ENCODE results near the gene STAB1.

STAB1 gene

DNA sequence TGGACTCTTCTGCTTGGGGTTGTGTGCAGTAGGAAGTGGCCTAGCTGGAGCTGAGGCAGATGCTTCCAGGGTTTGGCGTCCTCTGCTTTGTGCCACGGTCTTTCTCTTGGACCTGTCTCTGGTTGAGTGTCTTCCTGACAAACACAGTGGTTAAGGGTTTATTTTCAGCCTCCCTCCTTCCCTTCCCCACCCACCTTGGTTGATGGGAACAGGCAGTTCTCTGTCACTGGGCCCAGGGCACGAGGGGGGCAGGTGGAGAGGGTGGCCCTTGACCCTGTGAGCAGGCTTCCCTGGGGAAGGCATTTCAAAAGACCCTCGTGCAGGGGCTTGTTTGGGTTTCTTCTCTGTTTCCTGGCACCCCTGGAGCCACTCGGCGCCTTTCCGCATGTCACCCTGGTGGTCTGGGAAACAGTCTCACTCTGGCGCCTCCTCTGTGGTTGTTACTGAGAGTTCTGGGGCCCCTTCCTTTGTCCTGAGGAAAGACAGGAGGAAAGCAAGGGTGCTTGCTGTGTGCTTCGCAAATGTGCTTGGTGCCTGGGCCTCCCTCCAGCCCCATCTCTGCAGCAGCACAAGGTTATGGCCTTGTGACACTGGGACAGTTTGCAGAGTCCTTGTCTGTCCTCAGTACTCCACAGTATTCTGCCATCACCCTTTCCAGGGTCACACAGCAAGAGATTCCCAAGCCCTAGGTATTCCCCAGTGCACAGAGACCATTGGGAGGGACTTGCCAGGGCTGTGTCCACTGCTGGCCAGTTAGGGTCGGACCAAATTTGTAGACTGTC lies 10.3 kb upstream of the STAB1 start:
- no peak for DNase-seq (ENCODE audit: low read depth in 2 of 3, low spot score in 1 of 3)

DNA sequence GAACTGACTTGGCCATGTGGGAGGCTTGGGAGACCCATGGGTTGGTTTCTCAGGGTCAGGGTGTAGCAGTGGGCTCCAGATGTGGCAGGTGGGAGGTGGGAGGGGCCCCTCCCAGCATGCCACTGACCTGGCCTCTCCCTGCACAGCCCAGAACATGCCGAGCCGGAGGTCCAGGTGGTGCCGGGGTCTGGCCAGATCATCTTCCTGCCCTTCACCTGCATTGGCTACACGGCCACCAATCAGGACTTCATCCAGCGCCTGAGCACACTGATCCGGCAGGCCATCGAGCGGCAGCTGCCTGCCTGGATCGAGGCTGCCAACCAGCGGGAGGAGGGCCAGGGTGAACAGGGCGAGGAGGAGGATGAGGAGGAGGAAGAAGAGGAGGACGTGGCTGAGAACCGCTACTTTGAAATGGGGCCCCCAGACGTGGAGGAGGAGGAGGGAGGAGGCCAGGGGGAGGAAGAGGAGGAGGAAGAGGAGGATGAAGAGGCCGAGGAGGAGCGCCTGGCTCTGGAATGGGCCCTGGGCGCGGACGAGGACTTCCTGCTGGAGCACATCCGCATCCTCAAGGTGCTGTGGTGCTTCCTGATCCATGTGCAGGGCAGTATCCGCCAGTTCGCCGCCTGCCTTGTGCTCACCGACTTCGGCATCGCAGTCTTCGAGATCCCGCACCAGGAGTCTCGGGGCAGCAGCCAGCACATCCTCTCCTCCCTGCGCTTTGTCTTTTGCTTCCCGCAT lies 7.9 kb upstream of the STAB1 start:
- no peak for DNase-seq (ENCODE audit: low read depth in 2 of 3, low spot score in 1 of 3)

DNA sequence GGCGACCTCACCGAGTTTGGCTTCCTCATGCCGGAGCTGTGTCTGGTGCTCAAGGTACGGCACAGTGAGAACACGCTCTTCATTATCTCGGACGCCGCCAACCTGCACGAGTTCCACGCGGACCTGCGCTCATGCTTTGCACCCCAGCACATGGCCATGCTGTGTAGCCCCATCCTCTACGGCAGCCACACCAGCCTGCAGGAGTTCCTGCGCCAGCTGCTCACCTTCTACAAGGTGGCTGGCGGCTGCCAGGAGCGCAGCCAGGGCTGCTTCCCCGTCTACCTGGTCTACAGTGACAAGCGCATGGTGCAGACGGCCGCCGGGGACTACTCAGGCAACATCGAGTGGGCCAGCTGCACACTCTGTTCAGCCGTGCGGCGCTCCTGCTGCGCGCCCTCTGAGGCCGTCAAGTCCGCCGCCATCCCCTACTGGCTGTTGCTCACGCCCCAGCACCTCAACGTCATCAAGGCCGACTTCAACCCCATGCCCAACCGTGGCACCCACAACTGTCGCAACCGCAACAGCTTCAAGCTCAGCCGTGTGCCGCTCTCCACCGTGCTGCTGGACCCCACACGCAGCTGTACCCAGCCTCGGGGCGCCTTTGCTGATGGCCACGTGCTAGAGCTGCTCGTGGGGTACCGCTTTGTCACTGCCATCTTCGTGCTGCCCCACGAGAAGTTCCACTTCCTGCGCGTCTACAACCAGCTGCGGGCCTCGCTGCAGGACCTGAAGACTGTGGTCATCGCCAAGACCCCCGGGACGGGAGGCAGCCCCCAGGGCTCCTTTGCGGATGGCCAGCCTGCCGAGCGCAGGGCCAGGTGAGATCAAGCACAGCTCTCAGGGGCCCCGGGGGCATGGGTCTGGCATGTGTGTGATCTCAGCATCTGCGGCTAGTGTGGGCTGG lies 7.1 kb upstream of the STAB1 start:
- no peak for DNase-seq (ENCODE audit: low read depth in 2 of 3, low spot score in 1 of 3)

DNA sequence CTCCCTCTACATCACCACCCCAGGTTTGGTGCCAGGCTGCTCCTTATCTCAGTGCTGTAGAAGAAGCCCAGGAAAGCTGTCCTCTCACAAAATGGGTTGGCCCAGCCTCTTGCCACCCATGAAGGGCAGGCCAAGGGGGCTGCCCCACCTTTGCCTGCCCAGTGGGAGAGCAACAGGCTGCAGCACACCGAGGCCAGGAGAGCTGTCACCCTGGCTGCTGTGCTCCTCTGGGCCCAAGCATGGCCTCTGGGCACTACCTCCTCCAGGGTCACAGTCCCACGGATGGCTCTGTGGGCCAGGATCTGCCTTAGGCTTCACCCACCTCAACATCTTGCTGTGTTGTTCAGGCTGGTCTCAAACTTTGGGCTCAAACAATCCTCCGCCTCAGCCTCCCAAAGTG lies 6.4 kb upstream of the STAB1 start:
- DNase-seq (ENCODE audit: low read depth in 2 of 3, low spot score in 1 of 3): no peak

DNA sequence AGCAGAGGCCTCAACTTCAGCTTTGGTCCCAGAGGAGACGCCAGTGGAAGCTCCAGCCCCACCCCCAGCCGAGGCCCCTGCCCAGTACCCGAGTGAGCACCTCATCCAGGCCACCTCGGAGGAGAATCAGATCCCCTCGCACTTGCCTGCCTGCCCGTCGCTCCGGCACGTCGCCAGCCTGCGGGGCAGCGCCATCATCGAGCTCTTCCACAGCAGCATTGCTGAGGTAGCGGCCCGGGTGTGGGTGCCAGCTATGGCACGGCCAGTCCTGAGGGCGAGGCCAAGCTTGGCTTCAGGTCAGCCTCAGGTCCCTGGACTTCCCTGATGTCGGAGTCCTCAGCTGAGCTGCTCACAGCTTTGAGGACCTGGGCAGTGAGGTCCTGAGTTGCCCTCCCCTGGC lies 5.7 kb upstream of the STAB1 start:
- no peak for DNase-seq (ENCODE audit: low read depth in 2 of 3, low spot score in 1 of 3)

DNA sequence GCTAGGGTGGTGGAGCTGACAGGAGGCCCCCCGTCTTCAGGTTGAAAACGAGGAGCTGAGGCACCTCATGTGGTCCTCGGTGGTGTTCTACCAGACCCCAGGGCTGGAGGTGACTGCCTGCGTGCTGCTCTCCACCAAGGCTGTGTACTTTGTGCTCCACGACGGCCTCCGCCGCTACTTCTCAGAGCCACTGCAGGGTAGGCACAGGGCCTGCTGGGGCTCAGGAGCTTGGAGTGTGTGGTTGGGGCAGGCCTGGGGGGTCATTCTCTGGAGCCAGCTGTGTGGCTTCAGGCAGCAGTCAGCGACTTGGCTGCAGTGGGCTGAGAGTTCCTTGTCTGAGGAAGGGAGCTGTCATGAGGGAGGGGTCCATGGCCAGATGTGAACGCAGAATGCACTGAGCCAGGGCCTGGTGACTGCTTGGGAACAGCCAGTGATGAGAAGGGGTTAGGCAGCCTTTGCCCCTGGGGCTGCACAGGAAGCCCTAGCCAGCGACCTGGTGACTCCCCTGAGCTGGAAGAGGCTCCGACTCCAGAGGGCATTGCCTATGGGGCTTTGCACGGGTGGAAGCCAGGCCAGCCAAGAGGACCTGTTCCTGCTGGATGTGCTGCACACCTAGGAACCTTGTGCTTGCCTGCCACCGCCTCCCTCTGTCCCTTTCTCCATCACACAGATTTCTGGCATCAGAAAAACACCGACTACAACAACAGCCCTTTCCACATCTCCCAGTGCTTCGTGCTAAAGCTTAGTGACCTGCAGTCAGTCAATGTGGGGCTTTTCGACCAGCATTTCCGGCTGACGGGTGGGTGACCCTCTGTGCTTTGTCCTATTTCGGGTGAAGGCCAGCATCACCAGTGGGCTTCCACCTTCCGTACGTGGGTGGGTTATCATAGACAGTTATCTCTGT lies 4.9 kb upstream of the STAB1 start:
- DNase-seq (ENCODE audit: low read depth in 2 of 3, low spot score in 1 of 3): no peak

DNA sequence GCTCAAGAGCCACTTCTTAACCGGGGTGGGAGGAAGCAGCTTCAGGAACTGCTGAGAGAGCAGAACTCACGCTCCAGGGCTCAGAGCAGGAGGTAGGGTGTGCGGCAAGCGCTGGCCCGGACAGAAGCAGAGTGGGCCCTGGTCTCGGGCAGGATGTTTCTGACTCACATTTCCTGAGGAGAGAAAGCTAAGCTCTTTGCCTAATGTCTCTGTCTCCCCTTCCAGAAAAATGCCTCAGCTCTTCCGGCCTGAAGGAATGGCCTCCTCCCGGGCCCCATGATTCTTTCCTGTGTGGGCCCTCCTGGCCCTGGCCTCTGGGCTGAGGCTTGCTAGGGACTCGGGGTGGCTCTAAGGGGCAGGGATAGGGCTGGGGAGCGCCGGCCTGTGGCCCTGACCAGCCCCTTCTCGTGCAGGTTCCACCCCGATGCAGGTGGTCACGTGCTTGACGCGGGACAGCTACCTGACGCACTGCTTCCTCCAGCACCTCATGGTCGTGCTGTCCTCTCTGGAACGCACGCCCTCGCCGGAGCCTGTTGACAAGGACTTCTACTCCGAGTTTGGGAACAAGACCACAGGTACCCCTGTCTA lies 4.1 kb upstream of the STAB1 start:
- DNase-seq (ENCODE audit: low read depth in 2 of 3, low spot score in 1 of 3): no peak

DNA sequence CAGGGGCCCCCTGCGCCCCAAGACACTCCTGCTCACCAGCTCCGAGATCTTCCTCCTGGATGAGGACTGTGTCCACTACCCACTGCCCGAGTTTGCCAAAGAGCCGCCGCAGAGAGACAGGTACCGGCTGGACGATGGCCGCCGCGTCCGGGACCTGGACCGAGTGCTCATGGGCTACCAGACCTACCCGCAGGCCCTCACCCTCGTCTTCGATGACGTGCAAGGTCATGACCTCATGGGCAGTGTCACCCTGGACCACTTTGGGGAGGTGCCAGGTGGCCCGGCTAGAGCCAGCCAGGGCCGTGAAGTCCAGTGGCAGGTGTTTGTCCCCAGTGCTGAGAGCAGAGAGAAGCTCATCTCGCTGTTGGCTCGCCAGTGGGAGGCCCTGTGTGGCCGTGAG lies 3.1 kb upstream of the STAB1 start:
- DNase-seq (ENCODE audit: low read depth in 2 of 3, low spot score in 1 of 3): no peak

DNA sequence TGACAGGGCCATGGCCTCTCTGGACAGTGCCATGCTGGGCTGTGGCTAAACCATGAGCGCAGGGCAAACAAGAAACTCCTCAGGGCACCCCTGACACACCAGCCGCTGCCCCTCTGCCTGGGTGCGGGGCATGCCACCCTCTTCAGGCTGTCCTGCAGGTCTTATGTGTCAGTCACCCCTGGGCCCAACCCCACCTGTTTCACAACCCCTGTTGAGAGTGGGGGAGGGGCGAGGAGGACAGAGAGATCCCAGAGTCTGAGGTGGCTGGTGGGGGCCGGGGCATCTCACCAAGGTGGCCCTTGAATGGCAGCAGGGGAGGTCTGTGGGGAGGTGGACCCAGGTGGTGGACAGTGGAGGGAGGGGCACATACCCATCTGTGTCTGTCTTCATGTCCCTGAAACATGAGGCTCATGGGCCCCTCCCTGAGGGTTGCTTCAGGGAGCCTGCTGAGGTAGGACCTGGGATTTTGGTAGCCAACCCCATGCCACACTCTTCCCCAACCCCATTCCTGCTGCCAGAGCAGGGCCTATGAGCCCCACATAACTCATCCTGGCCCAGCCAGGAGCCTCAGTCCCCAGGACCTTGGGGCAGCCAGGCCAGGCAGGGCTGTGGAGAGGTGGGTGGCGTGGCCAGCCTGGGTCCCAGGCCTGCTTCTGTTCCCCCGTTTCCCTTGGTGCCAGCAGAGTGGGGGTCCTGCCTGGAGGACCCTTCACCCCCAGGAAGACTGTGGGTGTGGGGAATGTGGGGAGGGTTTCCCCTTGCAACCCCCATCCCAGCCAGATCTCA lies 1.7 kb upstream of the STAB1 start:
- no peak for DNase-seq (ENCODE audit: low read depth in 2 of 3, low spot score in 1 of 3)

DNA sequence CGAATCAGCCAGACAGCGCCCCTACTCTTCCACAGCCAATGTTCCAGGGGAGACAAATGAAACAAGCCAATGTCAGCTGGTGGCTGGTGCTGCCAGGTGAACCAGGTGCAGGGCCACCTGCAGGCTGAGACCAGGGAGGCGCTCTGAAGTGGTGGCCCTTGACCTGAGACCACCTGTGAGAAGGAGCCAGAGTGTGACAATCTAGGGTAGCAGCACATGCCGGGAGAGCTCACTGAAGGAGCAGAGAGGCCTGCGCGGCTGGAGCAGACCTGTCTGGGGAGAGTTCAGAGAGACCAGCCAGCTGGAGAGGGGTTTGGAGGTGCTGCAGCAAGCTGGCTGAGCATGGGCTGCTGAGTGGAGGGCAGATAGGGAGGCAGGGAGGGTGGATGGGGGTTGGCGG lies 693 bp upstream of the STAB1 start:
- DNase-seq (ENCODE audit: low read depth in 2 of 3, low spot score in 1 of 3): no peak

DNA sequence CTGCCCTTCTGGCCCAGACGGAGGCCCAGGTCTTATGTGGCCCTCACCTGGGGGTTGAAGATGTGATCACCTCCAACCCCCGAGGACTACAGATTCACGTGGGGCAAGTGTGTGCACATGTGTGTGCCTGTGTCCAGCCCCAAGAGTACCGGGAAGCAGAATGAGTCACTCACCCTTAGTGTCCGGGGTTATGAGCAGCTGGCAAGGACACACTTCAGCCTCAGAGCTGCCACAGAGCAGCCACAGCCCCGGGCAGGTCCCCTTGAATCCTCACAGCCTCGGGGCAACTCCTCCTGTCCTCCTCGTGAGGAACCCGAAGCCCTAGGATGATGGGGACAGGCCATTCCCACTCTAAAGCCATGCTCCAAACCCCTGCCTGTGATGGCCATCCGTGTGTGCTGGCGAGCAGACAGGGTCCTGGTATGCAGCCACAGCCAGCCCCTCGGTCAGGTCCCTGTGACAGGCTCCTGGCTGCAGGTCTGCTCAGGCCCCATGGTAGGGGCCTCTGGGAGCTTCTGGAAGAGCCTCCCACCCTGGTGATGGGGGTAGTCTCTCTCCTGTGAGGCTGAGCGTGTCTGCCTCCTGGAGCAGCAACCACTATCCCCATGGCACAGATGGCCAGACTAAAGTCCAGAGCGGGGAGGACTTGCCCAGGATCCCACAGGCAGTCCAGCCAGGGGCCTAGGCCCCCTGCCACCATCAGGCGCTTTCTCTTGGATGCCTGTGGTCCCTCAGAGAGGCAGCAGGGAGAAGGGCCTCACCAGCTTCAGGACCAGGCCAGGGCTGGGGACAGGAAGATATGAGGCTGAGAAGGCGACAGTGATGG lies 852 bp downstream of the STAB1 start:
- no peak for DNase-seq (ENCODE audit: low read depth in 2 of 3, low spot score in 1 of 3)

DNA sequence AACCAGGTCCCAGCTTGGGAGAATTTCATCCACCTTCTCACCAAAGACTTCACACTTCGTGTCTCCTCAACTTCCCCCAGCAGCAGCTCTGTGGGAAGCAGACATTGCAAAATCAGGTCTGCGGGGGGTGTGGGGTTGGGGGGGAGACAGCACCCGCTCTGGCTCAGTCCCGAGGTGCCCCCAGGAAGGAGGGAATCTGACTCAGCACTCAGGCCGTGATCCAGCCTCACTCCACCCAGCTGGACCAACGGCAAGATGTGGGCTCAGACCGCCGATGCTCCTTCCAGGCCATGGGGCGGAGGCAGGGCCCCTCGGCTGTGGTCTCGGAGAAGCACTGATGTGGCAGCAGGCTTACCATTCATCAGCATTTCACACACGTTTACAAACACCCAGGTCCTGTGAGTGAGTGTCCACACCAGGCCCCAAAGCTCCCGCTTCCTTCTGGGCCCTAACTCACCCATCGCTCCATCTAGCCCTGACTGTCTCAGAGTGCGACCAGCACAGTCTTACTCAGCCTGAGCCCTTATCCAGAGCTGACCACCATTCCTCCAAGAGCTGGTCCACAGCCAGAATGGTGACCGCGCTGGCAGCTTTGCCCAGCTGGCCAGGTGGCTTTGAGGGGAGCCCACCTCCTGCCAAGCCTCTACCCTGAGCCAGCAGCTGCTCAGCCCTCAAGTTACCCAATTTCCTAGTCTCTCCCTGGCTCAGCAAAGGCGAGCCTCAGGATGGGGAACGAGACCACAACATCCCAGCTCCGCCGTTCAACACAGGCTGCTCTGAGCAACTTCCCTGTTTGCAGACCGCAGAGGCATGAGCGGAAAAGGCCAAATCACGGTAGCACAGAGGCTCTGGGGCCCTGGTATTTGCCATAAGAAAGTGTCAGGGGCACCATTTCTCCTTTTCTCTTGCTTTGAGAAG lies 3.3 kb downstream of the STAB1 start:
- no peak for DNase-seq (ENCODE audit: low read depth in 2 of 3, low spot score in 1 of 3)

DNA sequence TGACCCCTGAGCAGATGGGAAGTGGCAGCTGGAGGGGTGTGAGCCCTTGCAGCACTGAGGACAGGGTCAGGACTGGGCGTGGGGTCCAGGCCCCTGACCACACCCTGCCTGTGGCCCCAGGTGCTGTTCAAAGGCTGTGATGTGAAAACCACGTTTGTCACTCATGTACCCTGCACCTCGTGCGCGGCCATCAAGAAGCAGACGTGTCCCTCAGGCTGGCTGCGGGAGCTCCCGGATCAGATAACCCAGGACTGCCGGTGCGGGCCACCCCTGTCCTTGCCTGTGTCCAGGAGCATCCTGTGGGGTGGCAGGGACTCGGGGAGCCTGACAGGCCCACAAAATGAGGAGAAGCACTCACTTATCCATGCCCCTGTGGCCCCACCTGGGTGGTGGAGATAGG lies 5.9 kb downstream of the STAB1 start:
- no peak for DNase-seq (ENCODE audit: low read depth in 2 of 3, low spot score in 1 of 3)

DNA sequence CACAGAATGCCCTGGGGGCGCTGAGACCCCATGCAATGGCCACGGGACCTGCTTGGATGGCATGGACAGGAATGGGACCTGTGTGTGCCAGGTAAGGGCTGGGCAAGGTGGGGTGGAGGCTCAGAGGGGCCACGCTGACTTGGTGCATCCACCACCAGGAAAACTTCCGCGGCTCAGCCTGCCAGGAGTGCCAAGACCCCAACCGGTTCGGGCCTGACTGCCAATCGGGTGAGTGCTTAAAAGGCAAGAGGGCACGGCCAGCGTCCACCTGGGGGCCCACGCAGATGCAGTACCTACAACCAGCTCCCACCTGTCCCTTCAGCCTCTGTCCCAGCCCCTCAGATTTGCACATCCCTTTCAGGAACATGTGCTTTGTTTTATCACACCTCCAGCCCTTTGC lies 6.9 kb downstream of the STAB1 start:
- no peak for DNase-seq (ENCODE audit: low read depth in 2 of 3, low spot score in 1 of 3)

DNA sequence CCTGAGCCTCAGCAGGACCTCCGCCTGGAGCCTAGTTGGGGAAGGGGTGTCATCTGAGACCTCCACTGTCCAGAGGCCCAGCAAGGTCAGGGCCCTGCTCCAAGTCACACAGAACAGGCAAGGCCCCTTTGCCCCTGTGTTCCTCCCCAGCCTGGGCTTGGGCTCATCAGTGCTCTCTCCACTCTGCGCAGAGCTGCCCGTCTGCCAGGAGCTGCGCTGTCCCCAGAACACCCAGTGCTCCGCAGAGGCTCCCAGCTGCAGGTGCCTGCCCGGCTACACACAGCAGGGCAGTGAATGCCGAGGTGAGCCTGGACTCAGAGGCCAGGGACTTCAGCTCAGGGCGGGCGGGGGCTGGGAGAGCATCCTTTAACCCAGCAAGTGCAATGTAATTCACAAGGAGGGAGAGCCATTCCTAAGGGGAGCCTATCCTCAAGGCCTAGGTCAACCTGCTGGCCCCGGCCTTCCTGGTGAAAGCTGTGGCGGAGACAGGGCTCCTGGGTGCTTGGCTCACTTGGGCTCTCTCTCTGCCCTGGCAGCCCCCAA lies 7.7 kb downstream of the STAB1 start:
- DNase-seq (ENCODE audit: low read depth in 2 of 3, low spot score in 1 of 3): no peak

DNA sequence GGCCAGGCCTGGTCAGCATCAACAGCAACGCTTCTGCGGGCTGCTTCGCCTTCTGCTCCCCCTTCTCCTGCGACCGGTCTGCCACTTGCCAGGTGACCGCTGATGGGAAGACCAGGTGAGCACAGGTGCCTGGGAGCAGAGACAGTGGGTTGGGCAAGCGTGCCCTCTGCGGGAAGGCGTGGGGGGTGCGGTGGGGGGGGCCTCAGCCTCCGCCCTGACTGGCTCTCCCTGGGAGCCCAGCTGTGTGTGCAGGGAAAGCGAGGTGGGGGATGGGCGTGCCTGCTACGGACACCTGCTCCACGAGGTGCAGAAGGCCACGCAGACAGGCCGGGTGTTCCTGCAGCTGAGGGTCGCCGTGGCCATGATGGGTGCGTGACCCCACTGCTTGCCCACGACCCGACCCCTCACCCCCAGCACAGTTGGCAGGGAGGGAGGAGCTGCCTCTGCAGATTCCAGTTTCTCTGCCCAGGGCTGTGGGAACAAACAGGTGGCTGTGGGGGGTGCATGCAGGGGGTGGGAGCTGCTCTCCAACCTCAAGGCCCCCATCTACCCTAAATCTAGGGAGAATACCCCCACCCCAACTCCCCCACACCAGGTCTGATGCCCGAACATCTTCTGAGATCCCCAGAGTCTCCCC lies 8.8 kb downstream of the STAB1 start:
- DNase-seq (ENCODE audit: low read depth in 2 of 3, low spot score in 1 of 3): no peak

DNA sequence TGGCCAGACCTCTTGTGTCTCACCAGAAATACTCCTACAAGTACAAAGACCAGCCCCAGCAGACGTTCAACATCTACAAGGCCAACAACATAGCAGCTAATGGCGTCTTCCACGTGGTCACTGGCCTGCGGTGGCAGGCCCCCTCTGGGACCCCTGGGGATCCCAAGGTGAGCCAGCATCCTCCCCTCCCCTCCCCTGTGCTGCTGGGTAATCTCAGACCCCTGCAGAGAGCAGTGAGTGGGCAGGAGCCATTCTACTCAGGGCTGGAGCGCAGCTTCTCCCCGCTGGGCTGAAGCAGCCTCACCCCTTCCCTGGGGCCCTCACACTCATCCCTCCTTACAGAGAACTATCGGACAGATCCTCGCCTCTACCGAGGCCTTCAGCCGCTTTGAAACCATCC lies 9.8 kb downstream of the STAB1 start:
- DNase-seq (ENCODE audit: low read depth in 2 of 3, low spot score in 1 of 3): no peak
